Neural progenitor cell (in vitro differentiated cells): ENCODE results near the gene PLEKHA5.

ENCODE experiments used
- EZH2 ChIP-seq: fragments of 200-600 bp; sonication (generic); IDR thresholded peaks from 2 replicates; pipeline ENCODE4 v1.6.1; 2017; ENCODE audit warnings: antibody characterized with exemption, mild to moderate bottlenecking, moderate library complexity
- EZH2phosphoT487 ChIP-seq: fragments of 200-600 bp; sonication (generic); IDR thresholded peaks from 2 replicates; pipeline ENCODE4 v1.6.1; 2017; ENCODE audit warnings: antibody characterized with exemption
- TF ChIP-seq, protein P1 (sequence below): fragments of 200-600 bp; sonication (generic); IDR thresholded peaks from 2 replicates; pipeline ENCODE4 v1.5.1; 2017; ENCODE audit warnings: antibody characterized with exemption, mild to moderate bottlenecking

DNA sequence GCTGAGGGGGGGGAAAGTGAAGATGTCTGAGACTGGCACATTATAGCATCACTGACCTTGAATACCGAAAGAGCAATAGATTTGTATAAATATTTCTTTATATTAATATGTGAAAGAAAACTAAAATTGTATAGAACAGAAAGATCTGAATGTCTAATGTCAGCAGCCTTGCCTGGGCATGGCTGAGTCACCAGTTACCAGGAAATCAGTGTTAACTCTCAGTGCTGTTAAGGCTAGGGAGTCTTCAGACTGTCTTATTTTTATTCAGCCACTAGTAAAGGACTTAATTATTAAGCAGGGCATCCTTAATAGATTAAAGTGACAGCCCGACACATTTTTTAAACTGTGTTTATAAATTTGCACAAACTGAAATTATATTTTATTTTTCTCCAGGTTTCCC lies 186.9 kb downstream of the PLEKHA5 start:
- TF ChIP-seq, protein P1, sequence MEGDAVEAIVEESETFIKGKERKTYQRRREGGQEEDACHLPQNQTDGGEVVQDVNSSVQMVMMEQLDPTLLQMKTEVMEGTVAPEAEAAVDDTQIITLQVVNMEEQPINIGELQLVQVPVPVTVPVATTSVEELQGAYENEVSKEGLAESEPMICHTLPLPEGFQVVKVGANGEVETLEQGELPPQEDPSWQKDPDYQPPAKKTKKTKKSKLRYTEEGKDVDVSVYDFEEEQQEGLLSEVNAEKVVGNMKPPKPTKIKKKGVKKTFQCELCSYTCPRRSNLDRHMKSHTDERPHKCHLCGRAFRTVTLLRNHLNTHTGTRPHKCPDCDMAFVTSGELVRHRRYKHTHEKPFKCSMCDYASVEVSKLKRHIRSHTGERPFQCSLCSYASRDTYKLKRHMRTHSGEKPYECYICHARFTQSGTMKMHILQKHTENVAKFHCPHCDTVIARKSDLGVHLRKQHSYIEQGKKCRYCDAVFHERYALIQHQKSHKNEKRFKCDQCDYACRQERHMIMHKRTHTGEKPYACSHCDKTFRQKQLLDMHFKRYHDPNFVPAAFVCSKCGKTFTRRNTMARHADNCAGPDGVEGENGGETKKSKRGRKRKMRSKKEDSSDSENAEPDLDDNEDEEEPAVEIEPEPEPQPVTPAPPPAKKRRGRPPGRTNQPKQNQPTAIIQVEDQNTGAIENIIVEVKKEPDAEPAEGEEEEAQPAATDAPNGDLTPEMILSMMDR: no peak
- TF ChIP-seq EZH2 (no peak), EZH2phosphoT487 (no peak)
